ENCODE measurements around the gene MIDN. TPM values are rescaled to one million over a fixed set of nuclear protein-coding genes. Genes with fewer than 3 reads are reported as not detected.

Gene MIDN
- total RNA-seq, 2 donors from 2014 or later: 80.1 to 124 TPM

DNA sequence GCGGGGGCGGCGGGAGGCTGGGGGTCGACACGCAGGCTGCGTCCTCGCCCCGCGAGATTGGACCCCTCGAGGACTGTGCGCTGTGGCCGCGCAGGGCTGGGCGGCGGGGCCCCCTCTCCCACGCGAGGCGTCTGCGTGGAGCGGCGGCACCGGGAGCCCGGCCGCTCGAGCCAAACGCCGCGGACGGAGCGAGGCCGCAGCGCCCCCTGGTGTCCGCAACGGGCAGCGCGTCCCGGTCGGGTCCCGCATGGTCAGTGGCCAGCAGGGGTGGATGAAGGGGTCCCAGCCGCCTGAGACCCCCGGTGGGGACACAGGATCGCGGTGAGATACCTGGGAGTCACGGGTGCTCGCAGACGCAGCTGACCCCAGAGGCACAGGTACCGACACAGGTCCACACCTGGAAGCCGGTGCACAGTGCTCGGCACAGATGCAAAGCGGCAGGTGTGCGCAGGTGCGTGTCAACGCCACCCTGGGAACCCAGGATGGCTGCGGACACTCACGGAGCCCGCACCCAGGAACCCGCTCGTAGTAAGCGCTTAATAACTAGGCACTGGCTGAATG is 18.6 kb downstream of the MIDN start:
- peak overlapping the region; percentile 70 for H3K4me3 ChIP-seq
- H3K36me3 ChIP-seq: peaks cover 11% of the 10 kb centered on the region
- peaks cover 53 to 77% of the 10 kb centered on the region in 2 donors for H3K4me1 ChIP-seq (ENCODE audit: control insufficient read depth in 1 of 2, low read depth in 2 of 2)
- H3K27ac ChIP-seq: peak overlapping the region; percentile 87 to 95
- H3K9me3 ChIP-seq: no peaks in the 10 kb centered on the region
- ATAC-seq (ENCODE audit: insufficient number of reproducible peaks, low FRiP score, low read depth) (no peak), DNase-seq (ENCODE audit: low spot score) (no peak)
- no peaks in the 10 kb centered on the region for H3K27me3 ChIP-seq (replicated peaks; ENCODE audit: insufficient read depth)
- TF ChIP-seq, protein P1, sequence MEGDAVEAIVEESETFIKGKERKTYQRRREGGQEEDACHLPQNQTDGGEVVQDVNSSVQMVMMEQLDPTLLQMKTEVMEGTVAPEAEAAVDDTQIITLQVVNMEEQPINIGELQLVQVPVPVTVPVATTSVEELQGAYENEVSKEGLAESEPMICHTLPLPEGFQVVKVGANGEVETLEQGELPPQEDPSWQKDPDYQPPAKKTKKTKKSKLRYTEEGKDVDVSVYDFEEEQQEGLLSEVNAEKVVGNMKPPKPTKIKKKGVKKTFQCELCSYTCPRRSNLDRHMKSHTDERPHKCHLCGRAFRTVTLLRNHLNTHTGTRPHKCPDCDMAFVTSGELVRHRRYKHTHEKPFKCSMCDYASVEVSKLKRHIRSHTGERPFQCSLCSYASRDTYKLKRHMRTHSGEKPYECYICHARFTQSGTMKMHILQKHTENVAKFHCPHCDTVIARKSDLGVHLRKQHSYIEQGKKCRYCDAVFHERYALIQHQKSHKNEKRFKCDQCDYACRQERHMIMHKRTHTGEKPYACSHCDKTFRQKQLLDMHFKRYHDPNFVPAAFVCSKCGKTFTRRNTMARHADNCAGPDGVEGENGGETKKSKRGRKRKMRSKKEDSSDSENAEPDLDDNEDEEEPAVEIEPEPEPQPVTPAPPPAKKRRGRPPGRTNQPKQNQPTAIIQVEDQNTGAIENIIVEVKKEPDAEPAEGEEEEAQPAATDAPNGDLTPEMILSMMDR (IDR thresholded peaks at IDR 0.05): peak; percentile 99

DNA sequence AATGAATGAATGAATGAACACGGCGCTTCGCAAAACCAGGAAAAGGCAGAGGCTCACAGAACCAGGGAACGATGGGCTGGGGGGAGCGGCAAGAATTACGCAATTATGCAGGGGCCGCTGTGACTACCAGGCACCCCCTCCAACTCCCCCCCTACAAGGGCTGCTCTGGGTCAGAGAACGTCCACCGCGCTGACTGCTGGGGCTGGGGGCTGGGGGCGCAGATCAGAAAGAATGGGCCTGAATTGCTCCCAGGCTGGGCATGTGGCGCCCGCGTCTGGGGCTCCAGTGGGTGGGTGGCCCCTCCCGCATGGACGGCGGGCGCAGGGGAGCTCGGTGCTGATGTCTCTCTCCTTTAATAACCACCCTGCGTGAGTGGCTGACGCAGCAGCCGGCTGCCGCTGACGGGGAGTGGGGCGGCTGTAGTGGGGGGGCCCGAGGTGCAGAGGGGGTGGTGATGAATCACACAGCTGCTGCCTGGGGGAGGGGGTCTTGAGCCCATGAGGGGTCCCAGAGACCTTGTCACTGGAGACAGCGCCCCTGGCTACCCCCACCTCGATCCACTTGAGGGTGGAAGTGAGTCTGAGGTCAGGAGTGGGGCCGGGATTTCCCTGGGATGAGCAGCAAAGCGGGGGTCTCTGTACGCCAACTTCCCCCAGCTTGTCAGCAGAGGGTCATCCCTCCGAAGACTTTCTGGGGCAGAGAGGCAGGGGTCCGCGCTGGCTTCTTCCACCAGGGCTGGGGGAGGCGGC is 19.3 kb downstream of the MIDN start:
- no peak for DNase-seq (ENCODE audit: low spot score)
- peaks cover 16% of the 10 kb centered on the region for H3K36me3 ChIP-seq
- H3K4me1 ChIP-seq (ENCODE audit: control insufficient read depth in 1 of 2, low read depth in 2 of 2): peaks cover 49 to 77% of the 10 kb centered on the region in 2 donors
- ATAC-seq (ENCODE audit: insufficient number of reproducible peaks, low FRiP score, low read depth): no peak
- H3K27ac ChIP-seq: no peak overlapping the region
- H3K9me3 ChIP-seq: no peaks in the 10 kb centered on the region
- TF ChIP-seq, protein P1 (IDR thresholded peaks at IDR 0.05): no peak
- peak overlapping the region; percentile 70 for H3K4me3 ChIP-seq
- no peaks in the 10 kb centered on the region for H3K27me3 ChIP-seq (replicated peaks; ENCODE audit: insufficient read depth)

DNA sequence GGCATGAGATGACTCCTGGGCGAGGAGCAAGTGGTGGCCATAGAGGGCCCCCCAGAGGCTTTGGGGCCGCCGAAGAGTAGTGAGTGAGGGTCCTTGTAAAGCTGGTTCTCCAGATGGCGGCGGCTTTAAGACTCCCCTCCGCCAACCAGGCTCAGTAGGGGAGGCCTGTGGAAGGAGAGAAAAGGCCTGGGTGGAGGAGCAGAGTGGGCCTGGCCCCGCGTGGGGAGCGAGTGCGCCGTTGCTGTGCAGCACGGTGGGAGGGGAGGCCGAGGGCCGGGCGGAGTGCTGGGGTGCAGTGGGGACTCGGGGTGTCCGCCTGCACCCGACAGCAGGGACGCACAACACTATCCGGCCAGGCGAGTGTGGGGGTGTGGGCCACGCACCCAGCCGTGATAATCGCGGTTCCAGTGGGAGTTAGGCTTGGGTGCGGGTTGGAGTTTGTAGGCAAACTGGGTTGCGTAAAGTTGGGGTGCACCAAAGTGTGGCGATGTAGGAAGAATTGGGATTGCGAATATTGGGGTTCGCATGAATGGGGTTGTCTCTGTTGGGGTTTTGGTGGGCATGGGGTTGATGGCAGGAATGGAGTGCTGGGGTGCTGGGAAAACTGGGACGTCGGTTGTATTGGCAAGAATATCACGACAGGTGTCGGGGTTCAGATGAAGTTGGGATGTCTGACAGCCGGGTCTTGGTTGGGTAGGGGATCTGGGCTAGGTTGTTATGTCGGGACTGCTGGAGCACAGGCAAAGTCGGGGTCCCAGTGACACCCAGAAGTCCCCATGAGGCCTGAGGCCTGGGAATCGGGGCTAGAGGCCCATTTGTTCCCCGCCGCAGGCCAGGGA is 20.1 kb downstream of the MIDN start:
- DNase-seq (ENCODE audit: low spot score): no peak
- peak overlapping the region; percentile 52 to 97 for H3K27ac ChIP-seq
- peak overlapping the region; percentile 84 for H3K4me3 ChIP-seq
- no peaks in the 10 kb centered on the region for H3K27me3 ChIP-seq (replicated peaks; ENCODE audit: insufficient read depth)
- TF ChIP-seq, protein P1 (IDR thresholded peaks at IDR 0.05): no peak
- ATAC-seq (ENCODE audit: insufficient number of reproducible peaks, low FRiP score, low read depth): no peak
- H3K36me3 ChIP-seq: peaks cover 23% of the 10 kb centered on the region
- no peaks in the 10 kb centered on the region for H3K9me3 ChIP-seq
- H3K4me1 ChIP-seq (ENCODE audit: control insufficient read depth in 1 of 2, low read depth in 2 of 2): peaks cover 52 to 79% of the 10 kb centered on the region in 2 donors

DNA sequence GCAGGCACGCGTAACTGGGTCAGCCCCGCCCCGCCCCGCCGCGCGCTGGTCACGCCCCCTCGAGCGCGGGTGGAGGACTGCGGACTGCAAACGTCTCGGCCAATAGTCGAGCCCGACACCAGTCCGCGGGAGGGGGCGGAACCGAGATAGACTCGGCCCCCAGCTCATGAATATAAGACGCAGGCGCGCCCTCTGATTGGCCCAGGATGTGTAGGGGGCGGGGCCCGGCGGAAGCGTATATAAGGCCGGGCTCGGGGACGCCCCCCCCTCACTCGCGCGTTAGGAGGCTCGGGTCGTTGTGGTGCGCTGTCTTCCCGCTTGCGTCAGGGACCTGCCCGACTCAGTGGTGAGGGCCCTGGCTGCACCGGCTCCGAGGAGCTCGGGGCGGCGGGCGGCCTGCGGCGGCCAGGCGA is 20.7 kb downstream of the MIDN start, which contains the start of gene CIRBP:
CIRBP (plus strand) TSS at position 268 of the 413 bp plus-strand sequence. CDS start 1,602 bp downstream, outside the sequence.
- Histone ChIP-seq H3K27ac (peak within 1 kb of the TSS; percentile 97 to 99), H3K9me3 (no peaks in the 10 kb centered on the region), H3K4me1 (ENCODE audit: control insufficient read depth in 1 of 2, low read depth in 2 of 2) (peaks cover 52 to 85% of the 10 kb centered on the region in 2 donors), H3K27me3 (replicated peaks; ENCODE audit: insufficient read depth) (no peaks in the 10 kb centered on the region), H3K4me3 (peak within 1 kb of the TSS; percentile 84), H3K36me3 (peaks cover 29% of the 10 kb centered on the region)
- TF ChIP-seq, protein P1 (IDR thresholded peaks at IDR 0.05): no peak
- DNase-seq (ENCODE audit: low spot score): peak; percentile 100
- peak; percentile 40 for ATAC-seq (ENCODE audit: insufficient number of reproducible peaks, low FRiP score, low read depth)

Data from thoracic aorta (tissue), 2 donors.